ENCODE measurements around the gene RAPGEF1. TPM values are rescaled to one million over a fixed set of nuclear protein-coding genes. Genes with fewer than 3 reads are reported as not detected.

RAPGEF1 gene
- total and polyA plus RNA-seq, 7 donors: 72.3 to 319 (median 268) TPM

DNA sequence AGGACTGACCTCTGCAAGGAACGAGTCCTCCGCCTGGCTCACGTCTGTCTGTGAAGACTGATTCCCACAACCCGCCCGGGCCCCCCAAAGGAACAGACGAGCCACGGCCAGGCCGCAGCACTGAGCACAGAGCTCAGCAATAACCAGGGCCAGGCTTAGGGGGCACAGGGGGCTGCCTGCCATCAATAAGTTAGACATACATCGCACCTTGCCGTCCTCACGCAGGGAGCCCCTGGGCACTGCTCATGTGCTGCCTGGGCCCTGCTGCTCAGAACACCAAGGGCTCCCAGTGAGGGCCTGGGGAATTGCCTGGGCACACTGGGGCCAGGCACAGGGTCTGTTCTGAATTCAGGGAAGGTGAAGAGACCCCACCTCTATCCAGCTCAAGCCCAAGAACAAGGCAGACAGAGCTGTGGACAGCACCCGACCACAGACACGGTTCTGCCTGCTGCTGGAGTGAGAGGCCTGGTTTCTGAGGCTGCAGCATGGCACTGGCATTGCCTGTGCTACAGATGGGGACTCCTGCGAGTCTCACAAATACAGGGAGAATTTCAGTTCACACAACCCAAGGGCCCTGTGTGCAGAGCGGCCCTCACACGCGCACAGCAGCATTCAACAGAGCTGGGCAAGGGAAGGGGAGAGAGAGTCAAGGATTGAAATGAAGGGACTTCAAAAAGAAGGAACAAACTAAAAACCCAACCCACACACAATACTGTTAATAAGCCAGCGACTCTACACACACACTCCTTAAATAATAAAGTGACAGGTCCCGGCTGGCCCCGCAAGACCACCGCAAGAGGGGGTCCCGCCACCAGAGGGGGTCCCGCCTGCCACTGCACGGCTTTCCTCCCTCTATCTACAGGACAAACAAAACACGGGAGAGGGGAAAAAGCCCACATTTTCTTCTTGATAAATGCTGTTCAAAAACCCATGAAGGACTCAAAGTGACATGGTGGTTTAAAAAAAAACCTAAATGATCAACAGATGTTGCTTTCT, 162.6 kb downstream of the RAPGEF1 start:
- Histone ChIP-seq H3K27ac (no peak overlapping the region), H3K36me3 (ENCODE audit: insufficient read depth in 1 of 2, low read depth in 1 of 2) (peaks cover 11 to 99% of the 10 kb centered on the region in 2 donors), H3K9me3 (no peaks in the 10 kb centered on the region), H3K4me1 (peaks cover 8% of the 10 kb centered on the region), H3K27me3 (ENCODE audit: insufficient read depth in 3 of 3, low read length in 2 of 3) (no peaks in the 10 kb centered on the region), H3K4me3 (no peak overlapping the region)
- ATAC-seq (no peak), DNase-seq (no peak)
- WGBS, 3 donors: 84 to 88% (median 88%) methylated on average over 25 of the region's 25 CpGs
- TF ChIP-seq, protein P1, sequence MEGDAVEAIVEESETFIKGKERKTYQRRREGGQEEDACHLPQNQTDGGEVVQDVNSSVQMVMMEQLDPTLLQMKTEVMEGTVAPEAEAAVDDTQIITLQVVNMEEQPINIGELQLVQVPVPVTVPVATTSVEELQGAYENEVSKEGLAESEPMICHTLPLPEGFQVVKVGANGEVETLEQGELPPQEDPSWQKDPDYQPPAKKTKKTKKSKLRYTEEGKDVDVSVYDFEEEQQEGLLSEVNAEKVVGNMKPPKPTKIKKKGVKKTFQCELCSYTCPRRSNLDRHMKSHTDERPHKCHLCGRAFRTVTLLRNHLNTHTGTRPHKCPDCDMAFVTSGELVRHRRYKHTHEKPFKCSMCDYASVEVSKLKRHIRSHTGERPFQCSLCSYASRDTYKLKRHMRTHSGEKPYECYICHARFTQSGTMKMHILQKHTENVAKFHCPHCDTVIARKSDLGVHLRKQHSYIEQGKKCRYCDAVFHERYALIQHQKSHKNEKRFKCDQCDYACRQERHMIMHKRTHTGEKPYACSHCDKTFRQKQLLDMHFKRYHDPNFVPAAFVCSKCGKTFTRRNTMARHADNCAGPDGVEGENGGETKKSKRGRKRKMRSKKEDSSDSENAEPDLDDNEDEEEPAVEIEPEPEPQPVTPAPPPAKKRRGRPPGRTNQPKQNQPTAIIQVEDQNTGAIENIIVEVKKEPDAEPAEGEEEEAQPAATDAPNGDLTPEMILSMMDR (IDR thresholded peaks at IDR 0.05): no peak
- intact Hi-C loops (cut with DNase I): no loop called here

DNA sequence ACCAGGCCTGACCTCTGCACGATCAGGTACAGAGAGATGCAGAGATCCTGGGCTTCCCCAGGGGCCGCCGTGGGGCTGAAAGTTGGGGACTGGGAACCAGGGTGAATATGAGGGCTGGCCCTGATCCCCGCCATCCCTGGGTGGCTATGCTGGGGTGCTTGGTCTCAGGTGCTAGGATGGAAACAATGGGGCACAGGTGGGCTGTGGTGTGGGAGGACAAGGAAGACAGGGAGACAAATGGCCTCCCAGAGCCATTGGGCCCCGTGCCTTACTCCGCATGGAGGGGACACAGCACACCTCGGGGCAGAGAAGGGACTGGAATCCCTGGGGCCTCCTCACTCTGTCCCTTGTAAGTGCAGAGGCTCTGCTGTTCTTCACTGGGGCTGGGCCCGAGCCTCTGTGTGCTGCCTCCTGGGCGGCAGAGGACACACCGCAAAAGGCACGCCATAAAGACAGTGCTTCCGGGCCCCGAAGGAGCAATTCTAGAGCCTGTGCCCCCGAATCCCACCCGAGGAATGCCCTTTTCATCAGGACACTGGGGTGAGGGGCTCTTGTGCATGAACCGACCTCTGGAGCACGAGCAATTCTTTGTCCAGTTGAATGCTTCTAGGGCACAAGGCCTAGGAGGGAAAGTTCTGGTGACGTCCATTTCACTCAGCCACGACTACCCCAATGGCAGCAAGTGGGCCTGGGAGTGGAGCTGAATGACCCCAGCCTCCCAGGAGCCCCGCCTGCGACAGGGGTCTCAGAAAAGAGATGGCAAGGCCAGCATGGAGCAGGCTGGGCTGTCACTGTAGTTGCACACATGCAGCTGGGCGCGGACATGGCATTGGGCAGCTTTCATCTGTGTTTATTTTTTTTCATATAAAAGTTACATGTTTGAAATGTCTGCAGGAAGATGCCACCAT, 163.7 kb downstream of the RAPGEF1 start:
- Histone ChIP-seq H3K9me3 (no peaks in the 10 kb centered on the region), H3K27ac (no peak overlapping the region), H3K4me1 (peaks cover 8% of the 10 kb centered on the region), H3K4me3 (no peak overlapping the region), H3K36me3 (ENCODE audit: insufficient read depth in 1 of 2, low read depth in 1 of 2) (peaks cover 11 to 99% of the 10 kb centered on the region in 2 donors), H3K27me3 (ENCODE audit: insufficient read depth in 3 of 3, low read length in 2 of 3) (no peaks in the 10 kb centered on the region)
- ATAC-seq (no peak), DNase-seq (no peak)
- WGBS, 3 donors: 91 to 95% (median 93%) methylated on average over 23 of the region's 23 CpGs
- TF ChIP-seq, protein P1 (IDR thresholded peaks at IDR 0.05): no peak
- intact Hi-C loops (cut with DNase I): no loop called here

DNA sequence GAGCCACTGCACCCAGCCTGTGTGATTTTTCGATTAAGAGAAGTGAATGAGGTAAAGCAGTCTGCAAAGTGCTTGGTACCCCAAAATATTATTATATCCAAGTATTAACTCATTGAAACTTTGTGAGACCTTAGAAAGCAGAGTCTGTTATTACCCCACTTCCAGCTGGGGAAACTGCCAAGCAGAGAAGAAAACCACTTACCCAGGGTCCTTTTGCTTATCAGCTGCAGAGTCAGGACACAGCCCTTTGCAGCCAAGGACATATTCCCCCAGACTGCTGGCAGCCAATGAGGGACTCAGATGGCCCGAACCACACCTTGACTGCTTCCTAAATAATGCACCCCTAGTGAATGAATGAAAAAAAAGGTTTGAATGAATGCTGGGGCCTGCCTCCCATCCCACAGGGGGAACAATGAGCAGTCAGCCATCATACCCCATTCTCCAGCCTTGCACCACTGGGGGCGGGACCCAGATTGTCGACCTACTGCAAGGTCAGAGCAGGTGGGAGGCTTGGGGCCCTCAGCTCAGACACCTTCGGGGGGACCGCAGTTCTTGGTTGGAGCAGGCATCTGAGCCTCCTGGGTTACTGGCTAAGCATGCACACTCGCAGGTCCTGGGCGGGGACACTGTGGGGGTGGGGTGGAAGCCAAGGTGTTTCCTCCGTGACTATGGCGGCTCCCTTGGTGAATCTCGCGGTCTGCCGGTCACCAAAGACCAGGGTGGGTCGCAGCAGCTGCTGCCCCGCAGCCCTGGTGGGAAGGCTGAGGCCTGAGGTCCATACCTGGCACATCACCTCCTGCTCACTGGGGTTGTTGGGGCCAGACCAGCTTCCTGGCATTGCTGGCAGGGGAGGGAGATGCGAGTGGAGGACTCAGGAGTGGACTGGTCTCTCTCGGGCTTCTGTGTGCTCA, 164.9 kb downstream of the RAPGEF1 start:
- no peaks in the 10 kb centered on the region for H3K27me3 ChIP-seq (ENCODE audit: insufficient read depth in 3 of 3, low read length in 2 of 3)
- ATAC-seq (no peak), DNase-seq (no peak)
- TF ChIP-seq, protein P1 (IDR thresholded peaks at IDR 0.05): no peak
- 87 to 92% (median 91%) methylated on average over 17 of the region's 17 CpGs for WGBS, 3 donors
- no peaks in the 10 kb centered on the region for H3K9me3 ChIP-seq
- no peak overlapping the region for H3K4me3 ChIP-seq
- H3K27ac ChIP-seq: no peak overlapping the region
- H3K36me3 ChIP-seq (ENCODE audit: insufficient read depth in 1 of 2, low read depth in 1 of 2): peaks cover 11 to 89% of the 10 kb centered on the region in 2 donors
- H3K4me1 ChIP-seq: peaks cover 4% of the 10 kb centered on the region
- intact Hi-C loops (cut with DNase I): no loop called here

DNA sequence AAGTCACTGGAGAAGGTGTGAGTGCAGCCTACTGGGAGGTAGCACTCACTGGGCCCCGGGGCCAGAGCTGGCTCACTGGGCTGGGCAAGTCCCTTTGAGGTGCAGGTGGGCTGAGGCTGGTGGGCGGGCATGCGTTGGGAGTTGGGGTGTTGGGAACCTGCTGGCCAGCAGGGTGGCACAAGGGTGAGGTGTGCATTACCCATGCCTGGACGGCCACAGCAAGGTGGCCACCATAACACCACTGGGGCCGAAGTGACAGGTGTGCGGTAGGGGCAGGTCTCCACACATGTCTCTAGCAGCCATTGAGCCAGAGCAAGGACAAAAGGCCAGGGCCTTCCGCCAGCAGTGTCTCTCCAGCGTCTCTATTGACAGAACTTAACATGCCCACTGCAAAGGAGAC, 172.0 kb downstream of the RAPGEF1 start:
- no peak overlapping the region for H3K27ac ChIP-seq
- TF ChIP-seq, protein P1 (IDR thresholded peaks at IDR 0.05): no peak
- intact Hi-C loops (cut with DNase I): no loop called here
- H3K27me3 ChIP-seq (ENCODE audit: insufficient read depth in 3 of 3, low read length in 2 of 3): no peaks in the 10 kb centered on the region
- ATAC-seq: peak in 3 of 4 donors; percentile 34 to 38 (median 35)
- no peak overlapping the region for H3K4me3 ChIP-seq
- WGBS, 3 donors: 89 to 94% (median 91%) methylated on average over 8 of the region's 8 CpGs
- peaks cover 2 to 25% of the 10 kb centered on the region in 2 donors for H3K36me3 ChIP-seq (ENCODE audit: insufficient read depth in 1 of 2, low read depth in 1 of 2)
- peaks cover 1% of the 10 kb centered on the region for H3K9me3 ChIP-seq
- DNase-seq: no peak
- H3K4me1 ChIP-seq: no peaks in the 10 kb centered on the region

Data from psoas muscle (tissue), 8 donors.